ELF-1 (cell line): ENCODE results near the gene SEC61A1.

Source experiments
- DNase-seq: peaks from one replicate; pipeline ENCODE4 v3.0.0-alpha.2; 2016; ENCODE audit warnings: low read depth, low spot score

Gene SEC61A1

DNA sequence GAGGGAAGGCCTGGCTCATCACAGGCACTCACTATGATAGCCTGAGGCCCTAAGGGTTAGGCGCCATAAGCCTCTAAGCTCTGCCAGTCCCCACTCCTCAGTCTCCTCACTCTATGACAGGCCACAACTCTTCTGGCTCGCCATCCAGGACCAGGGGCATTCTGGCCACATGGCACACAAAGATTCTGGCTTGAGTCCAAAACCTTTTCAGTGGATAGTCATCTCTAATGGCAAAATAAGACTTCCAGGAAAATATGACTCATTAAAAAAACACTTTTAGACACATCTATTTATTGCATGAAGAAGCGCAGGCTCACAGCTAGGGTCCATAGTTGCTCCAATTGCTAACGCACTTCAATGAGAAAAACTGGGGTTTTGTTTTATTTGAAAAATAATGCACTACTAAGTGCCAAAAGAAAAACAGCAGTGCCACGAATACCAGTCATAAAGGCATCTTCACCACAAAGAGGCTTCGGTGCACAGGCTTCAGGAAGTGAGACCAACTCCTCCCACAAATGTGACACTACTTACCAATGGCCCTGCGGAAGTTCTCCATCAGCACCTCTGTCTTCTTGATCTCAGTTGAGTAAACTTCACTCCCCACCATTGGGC is 60.2 kb downstream of the SEC61A1 start:
- DNase-seq, result no peak

DNA sequence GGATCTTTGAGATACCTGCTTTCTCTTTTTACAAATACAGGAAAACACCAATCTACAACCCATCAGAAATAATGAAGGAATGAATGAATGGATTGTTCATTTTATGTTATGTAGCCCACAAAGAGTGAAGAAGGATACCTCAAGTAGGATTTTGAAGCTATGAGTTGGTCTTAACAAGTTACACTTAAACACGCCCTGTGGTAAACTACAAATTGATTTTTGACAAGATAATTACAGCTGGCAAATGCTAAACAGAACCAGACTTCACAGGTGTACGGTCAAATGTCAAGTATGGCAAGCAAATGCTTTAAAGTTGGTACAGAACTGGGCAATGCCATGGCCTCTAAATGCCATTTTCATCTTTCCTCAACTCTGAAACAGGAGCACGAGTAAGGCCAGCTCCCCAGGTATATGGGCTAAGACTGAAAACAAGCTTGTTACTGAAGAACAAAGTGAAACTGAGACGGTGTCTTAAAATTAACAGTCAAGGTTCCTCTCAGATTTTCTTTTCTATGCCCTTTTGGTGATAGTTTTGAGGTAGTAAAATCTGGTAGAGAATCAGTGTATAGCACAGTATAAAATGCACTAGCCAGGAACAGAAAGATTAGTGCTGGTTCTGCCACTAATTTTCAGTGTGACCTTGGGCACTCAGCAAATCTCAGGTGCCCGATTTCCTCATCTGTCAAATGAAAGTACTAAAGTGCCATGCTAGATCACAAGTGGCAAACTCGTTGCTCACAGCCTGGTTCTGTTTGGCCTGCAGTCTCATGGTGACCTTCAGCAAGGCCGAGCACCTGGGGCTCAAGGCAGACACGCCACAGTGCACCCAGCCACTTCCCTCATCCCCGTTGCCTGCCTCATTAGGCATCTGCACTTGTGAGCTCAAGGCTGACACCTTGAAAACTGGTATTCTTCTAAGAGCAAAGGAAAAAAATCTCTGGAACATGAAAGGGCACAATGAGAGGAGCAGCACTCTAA is 61.9 kb downstream of the SEC61A1 start:
- DNase-seq, result no peak
